Measurements from ENCODE around the gene ZFP69B.

ZFP69B gene

DNA sequence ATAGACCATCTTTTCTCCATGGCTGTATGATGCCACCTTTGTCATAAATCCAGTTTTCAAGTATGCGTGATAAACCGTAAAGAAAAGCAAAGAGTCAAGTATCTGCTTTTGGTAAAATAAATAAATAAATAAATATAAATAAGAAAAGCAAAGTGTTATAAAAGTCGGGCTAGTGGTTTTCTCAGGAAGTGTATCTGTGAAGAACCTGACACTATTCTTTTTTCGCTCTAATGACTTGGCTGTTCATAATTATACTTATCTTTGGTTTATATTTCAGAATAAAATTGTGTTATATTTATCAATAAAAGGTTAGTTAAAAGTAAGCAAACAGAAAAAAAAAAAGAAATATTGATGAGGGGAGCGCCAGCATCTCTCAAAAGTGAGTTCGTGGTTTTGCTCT is 57.7 kb downstream of the ZFP69B start:
- DNase-seq, result no peak

GRCh38 chr1:40508375-40509341 is 58.4 kb downstream of the ZFP69B start, which contains the start of gene EXO5:
TSS of gene EXO5 (plus strand) at chr1:40508767. CDS start at chr1:40514545, 5,778 bp downstream.
- intact Hi-C loops (cut with DNase I), result no loop called here
- peak; percentile 63 to 94 (median 86) for DNase-seq

More for the DNA sequence above, 57.7 kb downstream of the ZFP69B start:
- intact Hi-C loops (cut with DNase I), result no loop called here
